Activated effector memory CD4-positive, alpha-beta T cell treated with anti-CD3 and anti-CD28 coated beads, Interleukin-2, amount 50 U/mL, for 16 hours (primary cell): ENCODE results near the gene DHFR.
A peak's percentile ranks its signal among the peaks of the same experiment; 100 is the strongest.
"Not testable (repeated sequence)": the region's sequence is repeated elsewhere in the genome, so short reads cannot be mapped to it uniquely, and the experiment has no call there.

Source experiments
- DNase-seq: peaks from one replicate; pipeline ENCODE4 v3.0.0-alpha.2; 2020

The DHFR gene

DNA sequence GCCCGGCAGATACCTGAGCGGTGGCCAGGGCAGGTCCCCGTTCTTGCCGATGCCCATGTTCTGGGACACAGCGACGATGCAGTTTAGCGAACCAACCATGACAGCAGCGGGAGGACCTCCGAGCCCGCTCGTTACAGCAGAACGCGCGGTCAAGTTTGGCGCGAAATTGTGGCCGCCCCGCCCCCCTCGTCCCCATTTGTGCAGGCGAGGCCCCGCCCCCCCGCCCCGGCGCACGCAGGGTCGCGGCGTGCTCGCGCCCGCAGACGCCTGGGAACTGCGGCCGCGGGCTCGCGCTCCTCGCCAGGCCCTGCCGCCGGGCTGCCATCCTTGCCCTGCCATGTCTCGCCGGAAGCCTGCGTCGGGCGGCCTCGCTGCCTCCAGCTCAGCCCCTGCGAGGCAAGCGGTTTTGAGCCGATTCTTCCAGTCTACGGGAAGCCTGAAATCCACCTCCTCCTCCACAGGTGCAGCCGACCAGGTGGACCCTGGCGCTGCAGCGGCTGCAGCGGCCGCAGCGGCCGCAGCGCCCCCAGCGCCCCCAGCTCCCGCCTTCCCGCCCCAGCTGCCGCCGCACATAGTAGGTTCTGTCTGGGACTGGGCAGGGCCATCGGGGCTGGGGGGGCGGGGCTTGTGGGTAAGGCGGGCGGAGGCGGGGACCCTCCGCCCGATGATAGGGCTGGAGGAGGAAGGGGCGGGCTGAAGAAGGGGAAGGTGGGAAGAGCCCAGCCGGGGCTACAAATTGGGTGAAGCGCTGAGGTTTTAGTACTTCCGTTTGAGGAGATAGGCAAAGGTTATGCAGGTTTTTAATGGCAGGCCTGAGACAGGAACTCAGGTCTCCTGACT lies at the start of gene DHFR, which contains the start of gene MSH3:
DHFR (minus strand) TSS at position 593 of the 840 bp plus-strand sequence; CDS start at position 99, 494 bp downstream.
MSH3 (plus strand) TSS at position 262 of the 840 bp plus-strand sequence; CDS start at position 338, 76 bp downstream.
- peak; percentile 95 for DNase-seq

DNA sequence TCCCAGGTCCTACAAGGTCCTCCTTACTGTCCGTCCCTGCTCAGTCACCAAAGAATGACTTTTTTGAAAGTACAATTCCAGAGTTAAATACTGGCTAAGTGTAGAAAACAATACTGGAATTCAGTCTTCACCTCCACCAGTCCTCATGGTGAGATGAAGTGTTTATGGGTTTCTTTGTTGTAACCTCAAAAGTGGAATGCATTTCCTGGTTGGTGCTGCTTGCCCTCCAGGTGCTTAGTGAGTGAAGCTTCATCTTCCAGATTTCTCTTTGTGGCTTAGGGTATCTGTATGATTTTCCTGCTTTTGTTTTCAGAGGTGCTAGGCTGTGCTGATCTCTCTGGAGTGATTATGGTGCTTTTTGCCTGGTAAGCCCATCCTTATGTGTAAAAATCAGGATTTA lies 49.4 kb upstream of the DHFR start:
- no peak for DNase-seq

DNA sequence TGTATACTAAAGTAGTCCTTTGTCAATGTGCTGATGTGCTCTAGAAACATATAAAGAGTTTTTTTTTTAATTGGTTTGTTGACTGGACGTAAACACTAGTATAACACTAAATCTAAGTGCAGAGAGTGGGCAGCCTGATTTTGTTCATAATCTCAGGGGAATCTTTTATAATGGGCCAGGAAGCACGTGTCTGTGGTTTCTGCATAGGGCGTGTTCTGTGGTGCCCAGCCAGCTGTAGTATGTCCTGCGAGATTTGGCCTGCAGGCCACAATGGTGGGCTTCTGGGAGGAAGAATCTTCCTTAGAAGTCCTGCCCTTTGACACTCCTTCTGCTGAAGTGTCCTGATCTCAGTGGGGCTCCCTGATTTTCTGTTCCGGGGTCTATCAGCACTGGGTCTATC lies 49.0 kb upstream of the DHFR start:
- DNase-seq: no peak

DNA sequence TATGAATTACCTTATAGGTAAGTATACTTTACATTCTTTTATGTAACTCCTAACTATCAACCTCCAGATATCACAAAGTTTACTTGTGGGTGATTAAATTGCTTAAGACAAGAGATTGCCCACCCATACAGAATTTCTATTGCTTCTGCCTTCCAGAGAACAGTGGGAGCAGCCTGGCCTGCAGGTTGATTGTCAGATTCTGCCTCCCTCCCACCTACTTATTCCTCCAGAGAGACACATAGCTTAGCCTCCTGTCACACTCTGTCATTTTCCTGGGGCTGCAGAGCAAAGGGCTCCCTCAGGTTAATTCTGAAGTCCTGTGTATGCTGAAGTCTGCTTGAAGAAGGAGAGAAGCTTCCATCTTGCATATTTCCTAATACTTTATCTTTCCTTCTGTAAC lies 48.5 kb upstream of the DHFR start:
- DNase-seq: no peak

DNA sequence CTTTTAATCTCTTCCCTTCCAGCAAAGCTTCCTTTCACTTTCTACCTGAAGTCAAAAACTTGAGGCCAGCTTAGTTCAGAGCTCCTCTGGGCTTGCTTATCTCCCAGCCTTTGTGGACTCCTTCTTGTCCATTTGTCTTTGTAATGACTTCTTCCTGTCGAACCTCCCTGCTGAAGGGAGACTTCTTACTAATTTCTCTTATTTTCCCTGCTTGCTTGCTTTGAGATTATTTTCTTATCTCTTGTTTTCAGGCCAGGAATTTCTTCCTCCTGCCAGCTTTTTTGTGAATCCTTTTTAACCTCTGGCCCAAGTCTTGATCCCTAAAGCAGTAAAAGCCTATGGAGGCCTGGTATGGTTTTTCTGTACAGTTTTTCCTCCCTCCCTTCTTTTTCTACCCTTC lies 46.8 kb upstream of the DHFR start:
- DNase-seq: no peak

DNA sequence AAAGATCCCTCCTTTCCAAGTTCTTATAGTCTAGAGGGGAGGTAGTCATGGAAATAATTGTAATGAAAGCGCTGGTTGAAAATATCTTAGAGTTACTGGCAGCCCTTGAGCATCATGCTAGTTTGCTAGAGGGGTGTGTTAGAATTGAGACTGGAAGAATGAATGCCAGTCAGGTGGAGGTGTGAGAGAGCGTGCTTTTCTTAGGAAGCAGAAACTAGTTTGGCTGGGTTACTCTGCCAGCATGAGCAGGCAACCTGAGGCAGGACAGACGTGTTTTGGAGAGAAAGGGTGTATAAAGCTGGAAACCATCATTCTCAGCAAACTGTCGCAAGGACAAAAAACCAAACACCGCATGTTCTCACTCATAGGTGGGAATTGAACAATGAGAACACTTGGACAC lies 43.6 kb upstream of the DHFR start:
- DNase-seq: no peak

DNA sequence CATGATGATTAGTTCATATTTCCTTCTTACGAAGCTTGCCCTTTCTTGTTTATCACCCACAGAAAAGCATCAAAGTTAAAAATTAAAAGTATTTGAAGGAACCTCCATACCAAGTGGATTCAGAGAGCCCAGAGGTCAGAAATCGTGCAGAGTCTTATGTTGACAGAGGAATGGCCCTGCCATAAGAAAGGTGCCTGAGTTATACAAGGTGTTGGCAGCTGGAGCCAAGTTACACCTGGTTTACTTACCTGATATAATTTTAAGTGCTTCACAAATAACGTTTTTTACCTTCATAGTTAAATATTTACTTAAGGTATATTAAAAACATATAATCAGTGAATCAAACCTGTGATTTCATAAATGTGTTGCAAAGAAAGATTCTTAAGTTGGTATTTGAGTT lies 42.3 kb upstream of the DHFR start:
- no peak for DNase-seq

DNA sequence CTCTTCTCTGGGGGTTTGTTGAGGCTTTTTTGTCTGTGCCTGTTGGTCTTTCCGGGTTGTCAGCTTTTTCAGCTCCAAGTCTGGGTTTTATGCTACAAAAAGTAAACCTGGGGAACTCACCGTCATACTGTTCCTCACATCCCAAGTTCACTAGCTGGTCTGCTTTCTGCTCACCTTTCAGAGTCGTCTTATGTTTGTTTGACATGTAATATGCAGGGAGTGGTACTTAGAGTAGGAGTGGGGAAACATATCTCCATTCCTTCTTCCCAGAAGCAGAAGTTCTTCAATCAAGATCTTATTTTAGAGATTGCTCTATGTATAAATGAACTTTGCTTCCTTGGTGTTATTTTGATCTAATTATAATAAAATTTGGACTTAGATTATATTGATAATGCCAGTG lies 41.7 kb upstream of the DHFR start:
- no peak for DNase-seq

DNA sequence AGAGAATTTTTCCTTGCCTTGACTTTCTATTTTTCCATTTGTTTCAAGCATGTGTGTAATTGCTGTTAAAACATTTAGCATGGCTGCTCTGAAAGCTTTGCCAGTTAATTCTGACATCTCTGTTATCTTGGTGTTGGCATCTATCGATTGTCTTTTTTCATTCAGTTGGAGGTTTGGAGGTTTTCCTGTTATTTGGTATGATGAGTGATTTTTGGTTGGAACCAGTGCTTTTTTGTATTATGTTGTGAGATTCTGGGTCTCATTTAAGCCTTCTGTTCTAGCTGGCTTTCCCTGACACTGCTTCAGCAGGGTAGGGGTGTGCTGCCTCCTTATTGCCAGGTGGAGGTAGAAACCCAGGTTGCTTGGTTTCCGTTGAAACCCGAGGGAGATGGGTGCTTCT lies 40.9 kb upstream of the DHFR start:
- no peak for DNase-seq

DNA sequence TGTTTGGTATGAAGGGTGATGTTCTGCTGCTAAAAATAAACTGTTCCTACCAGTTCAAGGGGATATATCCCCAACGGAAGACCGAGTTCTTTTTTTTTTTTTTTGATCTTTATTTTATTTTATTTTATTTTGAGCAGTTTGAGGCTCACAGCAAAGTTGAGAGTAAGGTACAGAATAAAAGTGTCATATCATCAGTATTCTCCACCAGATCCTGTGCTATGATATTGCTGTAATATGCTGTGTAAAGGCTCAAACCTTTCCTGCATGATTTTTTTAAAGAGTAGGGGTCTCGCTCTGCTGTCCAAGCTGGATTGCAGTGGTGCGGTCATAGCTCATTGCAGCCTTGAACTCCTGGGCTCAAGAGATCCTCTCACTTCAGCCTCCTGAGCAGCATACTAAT lies 34.8 kb upstream of the DHFR start:
- DNase-seq: no peak

DNA sequence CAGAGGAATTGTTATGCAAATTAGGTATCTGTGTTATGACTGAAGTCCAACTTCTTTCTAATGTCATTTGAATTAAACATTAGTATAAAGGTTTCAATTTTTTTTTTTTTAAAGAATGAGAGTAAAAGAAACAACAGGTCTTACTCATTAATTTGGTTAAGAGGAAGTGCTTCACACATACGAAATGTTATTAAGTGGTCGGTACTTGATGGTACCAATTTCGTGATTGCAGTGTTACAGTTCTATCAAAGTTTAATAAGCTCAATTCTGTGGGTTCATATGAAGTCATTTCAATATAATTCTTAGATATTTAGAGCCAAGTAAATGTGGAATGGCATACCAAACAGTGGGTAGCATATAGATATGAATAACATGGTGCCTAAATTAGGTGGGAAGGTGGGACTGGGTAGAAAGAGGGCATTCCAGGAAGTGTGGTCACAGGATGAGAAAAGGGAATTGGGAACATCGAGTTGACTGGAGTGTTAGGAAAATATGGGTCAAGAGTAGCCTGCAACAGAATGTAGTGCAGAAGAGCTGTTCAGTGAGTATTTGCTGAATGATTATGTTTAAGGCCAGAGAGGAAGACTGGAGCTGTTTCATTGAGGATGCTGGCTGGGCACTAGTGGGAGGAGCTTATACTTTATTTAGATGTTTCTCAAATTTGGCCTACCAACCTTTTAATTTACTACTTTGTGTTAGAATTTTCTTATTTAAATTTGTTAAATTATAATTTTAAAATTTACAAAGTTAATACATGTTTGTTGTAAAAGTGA lies 34.1 kb upstream of the DHFR start:
- no peak for DNase-seq

DNA sequence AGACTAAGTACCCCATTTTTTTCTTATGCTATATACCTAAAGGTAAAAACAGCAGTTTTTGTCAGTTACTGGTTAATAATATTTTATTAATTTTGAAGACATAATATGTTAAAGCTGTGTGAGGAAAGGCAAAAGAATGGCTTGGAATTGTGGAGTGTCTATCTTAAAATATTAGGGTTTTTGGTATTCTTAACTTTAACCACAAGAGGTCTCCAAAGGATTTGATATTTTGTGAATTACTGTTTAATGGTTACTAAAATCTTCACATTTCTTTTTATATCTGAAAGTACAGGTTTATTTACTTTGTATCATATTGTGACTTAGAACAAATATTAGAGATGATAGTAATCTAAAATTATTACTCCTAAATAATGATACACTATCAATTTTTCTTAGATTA lies 32.0 kb upstream of the DHFR start:
- no peak for DNase-seq

DNA sequence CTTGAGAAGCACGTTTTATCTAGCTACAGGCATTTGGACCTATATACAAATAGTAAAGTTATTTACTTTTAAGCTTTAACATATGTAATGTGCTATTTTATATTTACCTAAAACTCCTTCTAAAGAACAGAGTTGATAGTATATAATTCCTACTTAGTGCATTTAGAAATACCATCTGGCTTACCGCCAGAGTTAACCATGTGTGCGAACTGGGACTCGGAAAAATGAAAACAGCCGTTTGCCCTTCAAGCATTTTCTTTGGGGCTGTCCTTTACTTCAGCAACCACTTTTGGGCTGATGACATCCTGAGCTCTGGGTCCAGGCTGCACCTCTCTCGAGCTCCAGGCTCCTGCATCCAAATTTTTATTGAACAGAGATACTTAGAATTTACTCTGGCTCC lies 21.9 kb upstream of the DHFR start:
- DNase-seq: no peak

DNA sequence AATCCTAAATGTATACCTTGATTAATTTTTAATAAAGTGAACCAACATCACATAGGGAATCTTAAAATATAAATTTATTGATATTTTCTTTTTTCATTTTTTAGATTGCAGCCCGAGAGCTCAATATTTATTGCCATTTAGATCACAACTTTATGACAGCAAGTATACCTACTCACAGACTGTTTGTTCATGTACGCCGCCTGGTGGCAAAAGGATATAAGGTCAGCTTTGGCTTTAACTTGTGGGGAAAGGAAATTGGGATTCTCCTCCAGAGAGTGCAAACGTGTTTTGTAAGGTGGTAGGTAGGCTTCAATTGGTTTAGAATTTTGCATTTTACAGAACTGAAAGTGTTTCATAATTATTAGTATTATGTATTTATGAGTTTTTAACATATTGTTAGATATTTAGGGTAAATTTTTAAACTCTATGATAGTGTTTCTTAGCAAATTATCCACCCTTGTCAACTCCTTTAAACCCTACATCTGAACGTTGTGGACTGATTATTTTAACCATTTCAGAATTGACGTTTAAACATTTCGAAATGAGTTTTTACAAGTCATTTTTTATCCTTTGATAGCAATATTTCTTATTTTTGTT lies 17.5 kb upstream of the DHFR start:
- DNase-seq: peak; percentile 84

DNA sequence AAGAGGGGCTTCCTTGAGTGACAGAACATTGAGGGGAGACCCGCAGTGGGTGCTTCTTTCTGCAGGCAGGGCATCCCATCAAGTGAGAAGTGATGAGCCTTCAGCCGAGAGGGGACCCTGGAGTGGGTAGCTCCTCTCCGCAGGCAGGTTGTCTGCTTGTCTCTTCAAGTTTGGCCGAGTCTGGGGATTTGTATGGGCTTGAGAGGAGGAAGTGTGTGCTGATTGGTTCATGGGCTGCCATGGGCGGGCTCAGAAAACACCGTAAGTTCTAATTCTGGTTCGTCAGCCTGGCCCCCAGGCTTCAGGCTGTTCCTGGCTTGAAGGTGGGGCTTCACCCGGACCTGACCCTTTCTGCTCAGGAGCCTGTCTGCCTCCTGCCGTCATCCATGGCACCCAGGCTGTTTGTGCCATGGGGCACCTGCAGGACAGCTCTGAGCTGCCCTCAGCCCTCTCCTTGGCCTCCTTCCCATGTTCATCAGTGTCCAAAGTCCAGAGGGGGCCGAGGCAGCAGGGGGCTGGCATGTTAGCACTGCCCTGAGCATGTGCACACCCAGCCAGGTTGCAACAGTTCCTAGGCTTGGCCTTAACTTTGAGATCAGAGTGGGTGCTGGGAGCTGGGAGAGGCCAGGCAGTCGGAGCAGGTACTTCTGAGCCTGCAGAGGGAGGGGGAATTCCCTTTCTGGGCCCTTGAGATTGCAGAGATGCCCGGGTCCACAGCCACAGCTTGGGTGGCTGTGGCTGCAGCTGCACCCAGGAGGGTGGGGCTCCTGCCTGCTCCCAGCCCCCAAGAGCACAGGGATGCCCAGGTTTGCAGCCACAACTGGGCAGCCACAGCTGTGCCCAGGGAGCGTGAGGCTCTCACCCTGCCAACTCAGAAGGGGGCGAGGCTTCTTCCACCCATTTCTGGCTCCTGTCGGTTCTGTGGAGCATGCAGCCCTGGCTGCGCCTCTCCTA lies 13.5 kb upstream of the DHFR start:
- DNase-seq: no peak

DNA sequence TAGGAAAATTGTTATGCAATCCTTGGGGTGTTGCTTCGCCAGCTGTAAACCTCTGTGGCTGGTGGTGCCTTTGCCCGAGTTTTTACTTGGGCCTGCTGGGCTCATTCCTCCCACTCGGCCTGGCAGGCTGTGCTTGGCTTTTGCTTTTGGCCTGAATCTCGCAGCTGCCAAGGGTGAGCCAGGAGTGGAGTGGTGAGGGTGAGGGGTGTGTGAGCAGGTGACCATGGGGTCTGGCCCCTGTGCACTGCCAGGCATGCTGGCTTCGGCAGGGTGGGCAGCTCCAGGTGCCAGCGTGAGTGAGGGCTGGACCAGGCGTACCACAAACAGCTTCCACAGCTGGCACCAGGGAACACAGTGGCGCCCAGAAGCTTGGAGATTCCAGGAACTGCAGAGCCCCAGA lies 12.6 kb upstream of the DHFR start:
- no peak for DNase-seq

DNA sequence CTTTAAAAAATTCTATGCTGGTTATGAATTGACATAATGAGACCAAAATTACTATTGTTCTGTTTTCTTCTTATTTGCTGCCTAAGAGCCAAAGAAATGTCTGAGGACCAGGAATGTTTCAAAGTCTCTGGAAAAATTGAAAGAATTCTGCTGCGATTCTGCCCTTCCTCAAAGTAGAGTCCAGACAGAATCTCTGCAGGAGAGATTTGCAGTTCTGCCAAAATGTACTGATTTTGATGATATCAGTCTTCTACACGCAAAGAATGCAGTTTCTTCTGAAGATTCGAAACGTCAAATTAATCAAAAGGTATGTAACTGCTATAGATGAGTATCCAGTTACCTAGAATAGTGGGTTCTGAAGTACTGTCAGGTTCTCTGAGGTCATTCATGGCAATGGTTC lies 10.3 kb upstream of the DHFR start:
- no peak for DNase-seq

DNA sequence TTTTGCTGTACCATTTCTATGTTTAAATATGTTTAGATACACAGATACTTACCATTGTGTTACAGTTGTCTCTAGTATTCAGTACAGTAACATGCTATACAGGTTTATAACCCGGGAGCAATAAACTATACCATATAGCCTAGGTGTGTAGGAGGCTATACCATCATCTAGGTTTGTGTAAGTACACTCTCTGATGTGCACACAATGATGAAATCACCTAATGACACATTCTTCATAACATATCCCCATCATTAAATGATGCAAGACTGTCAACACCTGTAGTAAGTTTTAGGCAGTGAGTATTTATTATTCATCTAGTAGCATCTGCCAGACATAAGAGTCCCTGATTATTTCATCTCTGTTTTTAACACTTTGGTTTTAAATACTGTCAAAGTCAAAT lies 7.3 kb upstream of the DHFR start:
- DNase-seq: no peak

DNA sequence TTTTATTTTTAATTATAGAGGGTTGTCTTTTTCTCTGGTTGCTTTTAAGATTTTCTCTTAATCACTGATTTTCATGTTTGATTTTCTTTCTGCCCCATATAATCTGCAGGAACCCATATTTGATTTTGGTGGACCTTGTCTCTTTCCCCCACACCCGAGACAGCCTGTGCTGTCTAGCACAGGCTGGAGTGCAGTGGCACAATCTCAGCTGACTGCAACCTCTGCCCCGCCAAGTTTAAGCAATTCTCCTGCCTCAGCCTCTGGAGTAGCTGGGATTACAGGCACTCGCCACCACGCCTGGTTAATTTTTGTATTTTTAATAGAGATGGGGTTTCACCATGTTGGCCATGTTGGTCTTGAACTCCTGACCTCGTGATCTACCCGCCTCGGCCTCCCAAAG lies 5.9 kb upstream of the DHFR start:
- DNase-seq: not testable (repeated sequence)

DNA sequence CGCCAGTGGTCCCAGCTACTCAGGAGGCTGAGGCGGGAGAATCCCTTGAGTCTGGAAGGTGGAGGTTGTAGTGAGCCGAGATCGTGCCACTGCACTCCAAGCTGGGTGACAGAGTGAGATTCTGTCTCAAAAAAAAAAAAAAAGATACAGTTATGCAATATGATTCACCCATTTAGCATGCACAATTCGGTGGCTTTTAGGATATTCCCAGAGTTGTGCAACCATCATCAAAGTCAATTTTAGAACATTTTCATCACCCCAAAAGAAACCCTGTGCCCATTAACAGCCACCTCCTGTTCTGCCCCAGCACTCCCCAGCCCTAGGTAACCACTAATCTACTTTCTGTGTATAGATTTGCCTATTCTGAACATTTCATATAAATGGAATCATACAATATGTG lies 4.3 kb upstream of the DHFR start:
- DNase-seq: no peak

DNA sequence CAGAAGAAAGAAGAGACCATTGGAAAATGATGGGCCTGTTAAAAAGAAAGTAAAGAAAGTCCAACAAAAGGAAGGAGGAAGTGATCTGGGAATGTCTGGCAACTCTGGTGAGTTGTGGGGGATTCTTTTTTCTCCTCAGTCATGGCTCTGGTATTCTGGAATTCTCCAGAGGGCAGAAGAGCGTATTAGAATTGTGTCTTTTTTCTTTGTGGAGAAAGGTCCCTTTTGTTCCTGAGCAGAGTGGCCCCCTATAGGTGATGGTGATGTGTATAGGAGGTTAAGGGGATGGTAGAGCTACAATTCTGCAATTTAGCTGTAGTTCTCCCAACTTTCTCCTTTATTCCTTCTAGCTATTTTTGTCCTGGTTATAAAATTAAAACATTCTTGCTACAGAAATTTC lies 1.6 kb upstream of the DHFR start:
- no peak for DNase-seq

DNA sequence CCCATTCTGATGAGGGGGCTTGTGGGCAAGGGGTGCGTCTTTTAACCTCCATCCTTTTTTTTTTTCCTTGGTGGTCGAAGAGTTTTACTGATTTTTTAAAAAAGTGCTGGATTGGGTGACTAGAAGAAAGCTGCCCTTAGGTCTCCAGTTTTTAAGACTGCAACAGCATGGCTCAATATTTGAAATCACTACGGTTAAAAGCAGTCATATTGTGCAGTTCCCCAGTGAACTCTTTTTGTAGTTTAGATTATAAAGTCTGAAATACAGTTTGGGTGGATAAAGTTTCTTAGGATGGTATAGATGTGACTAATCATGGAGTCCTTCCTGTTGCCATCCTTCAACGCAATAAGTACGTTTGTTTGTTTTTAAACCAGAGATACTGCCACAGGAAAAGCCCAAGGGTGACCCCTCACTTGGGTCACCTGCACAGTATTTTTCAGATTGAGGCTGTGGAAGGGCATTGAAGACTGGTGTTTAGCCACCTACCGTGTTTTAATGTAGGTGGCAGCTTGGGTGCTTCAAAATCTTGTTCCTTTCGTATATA lies 520 bp upstream of the DHFR start:
- DNase-seq: no peak

DNA sequence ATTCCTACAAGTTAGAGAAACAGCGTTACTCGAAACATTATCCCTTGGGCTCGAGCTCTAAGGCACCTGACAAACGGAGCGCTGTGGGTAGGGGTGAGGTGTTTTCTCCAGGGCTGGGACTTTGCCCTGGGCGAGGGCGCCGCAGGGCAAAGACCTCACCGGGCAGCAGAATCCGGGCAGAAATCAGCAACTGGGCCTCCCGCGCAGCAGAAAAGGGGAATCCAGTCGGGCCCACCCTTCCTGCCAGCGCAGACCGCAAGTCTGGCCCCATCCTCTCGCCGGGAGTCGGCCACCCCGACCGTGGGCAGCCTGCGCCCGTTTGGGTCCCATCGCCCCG lies 761 bp downstream of the DHFR start:
- no peak for DNase-seq
